ENCODE results near the gene CPD. TPM values are rescaled to one million over a fixed set of nuclear protein-coding genes. Genes with fewer than 3 reads are reported as not detected.
"Not testable (repeated sequence)": the region's sequence is repeated elsewhere in the genome, so short reads cannot be mapped to it uniquely, and the experiment has no call there.

Gene CPD
- total RNA-seq, 4 donors from 2014 or later: 38.5 to 112 (median 60.3) TPM

- DNase-seq (ENCODE audit: low spot score in 2 of 2): no peak
- Histone ChIP-seq H3K4me1 (no peaks in the 10 kb centered on the region), H3K36me3 (peaks cover 0 to 59% (median 0%) of the 10 kb centered on the region in 3 donors), H3K27me3 (no peaks in the 10 kb centered on the region), H3K4me3 (no peak overlapping the region), H3K9me3 (no peaks in the 10 kb centered on the region), H3K27ac (no peak overlapping the region)
- no peak for TF ChIP-seq EP300 (IDR thresholded peaks at IDR 0.05)
- no peak for TF ChIP-seq CTCF (IDR thresholded peaks at IDR 0.05)
- no peak for TF ChIP-seq POLR2A (IDR thresholded peaks at IDR 0.05)
Measured at GRCh38 chr17:30436729-30437128, 58.0 kb downstream of the CPD start.

DNA sequence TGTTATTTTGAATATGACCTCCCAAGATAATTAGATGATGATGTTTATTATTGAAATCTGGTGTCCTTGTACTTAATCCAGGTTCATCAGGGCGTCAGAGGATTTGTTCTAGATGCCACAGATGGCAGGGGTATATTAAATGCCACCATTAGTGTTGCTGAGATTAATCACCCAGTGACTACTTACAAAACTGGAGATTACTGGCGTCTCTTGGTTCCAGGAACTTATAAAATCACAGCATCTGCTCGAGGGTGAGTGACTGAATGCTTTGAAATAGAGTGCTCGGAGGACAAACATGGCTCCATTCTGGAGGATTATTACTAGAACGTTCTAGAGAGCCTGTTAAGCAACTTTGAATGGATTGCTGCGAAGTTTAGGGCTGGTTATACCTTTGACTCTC is 65.0 kb downstream of the CPD start:
- 88 to 90% methylated on average over 6 of the region's 6 CpGs for WGBS, 2 donors
- Histone ChIP-seq H3K36me3 (peaks cover 0 to 45% (median 0%) of the 10 kb centered on the region in 3 donors), H3K9me3 (no peaks in the 10 kb centered on the region), H3K4me1 (no peaks in the 10 kb centered on the region), H3K4me3 (no peak overlapping the region), H3K27ac (no peak overlapping the region), H3K27me3 (no peaks in the 10 kb centered on the region)
- no peak for TF ChIP-seq CTCF (IDR thresholded peaks at IDR 0.05)
- TF ChIP-seq EP300 (IDR thresholded peaks at IDR 0.05): no peak
- TF ChIP-seq POLR2A (IDR thresholded peaks at IDR 0.05): no peak
- DNase-seq (ENCODE audit: low spot score in 2 of 2): no peak

DNA sequence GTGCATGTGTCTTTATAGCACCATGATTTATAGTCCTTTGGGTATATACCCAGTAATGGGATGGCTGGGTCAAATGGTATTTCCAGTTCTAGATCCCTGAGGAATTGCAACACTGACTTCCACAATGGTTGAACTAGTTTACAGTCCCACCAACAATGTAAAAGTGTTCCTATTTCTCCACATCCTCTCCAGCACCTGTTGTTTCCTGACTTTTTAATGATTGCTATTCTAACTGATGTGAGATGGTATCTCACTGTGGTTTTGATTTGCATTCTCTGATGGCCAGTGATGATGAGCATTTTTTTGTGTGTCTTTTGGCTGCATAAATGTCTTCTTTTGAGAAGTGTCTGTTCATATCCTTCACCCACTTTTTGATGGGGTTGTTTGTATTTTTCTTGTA is 67.9 kb downstream of the CPD start:
- H3K4me1 ChIP-seq; H3K27ac ChIP-seq; H3K27me3 ChIP-seq; H3K4me3 ChIP-seq; DNase-seq (ENCODE audit: low spot score in 2 of 2); H3K9me3 ChIP-seq: not testable (repeated sequence)
- H3K36me3 ChIP-seq: peaks cover 0 to 56% (median 0%) of the 10 kb centered on the region in 3 donors

DNA sequence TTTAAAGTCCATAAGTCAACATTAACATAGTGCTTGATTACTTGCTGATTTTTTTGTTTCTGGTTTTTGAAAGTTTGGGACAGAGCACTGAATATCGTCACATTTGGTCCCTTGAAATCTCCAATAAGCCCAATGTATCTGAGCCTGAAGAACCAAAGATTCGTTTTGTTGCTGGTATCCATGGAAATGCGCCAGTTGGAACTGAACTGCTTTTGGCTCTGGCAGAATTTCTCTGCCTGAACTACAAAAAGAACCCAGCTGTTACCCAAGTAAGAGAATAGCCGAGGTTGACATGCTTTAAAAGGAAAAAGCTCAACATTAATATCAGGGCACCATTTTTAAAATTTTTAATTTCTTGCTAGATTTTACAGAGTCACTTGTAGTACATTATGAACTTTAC is 70.8 kb downstream of the CPD start:
- Histone ChIP-seq H3K4me1 (peaks cover 0 to 3% (median 1%) of the 10 kb centered on the region in 4 donors), H3K9me3 (no peaks in the 10 kb centered on the region), H3K36me3 (peaks cover 0 to 65% (median 2%) of the 10 kb centered on the region in 3 donors), H3K27me3 (no peaks in the 10 kb centered on the region), H3K27ac (no peak overlapping the region), H3K4me3 (no peak overlapping the region)
- no peak for DNase-seq (ENCODE audit: low spot score in 2 of 2)
- WGBS, 2 donors: 44 to 50% methylated on average over 4 of the region's 4 CpGs
- TF ChIP-seq CTCF (IDR thresholded peaks at IDR 0.05) (no peak), POLR2A (IDR thresholded peaks at IDR 0.05) (no peak), EP300 (IDR thresholded peaks at IDR 0.05) (no peak)

GRCh38 chr17:30450125-30451027 is 71.6 kb downstream of the CPD start:
- H3K4me3 ChIP-seq: no peak overlapping the region
- H3K4me1 ChIP-seq: peaks cover 0 to 3% (median 1%) of the 10 kb centered on the region in 4 donors
- no peaks in the 10 kb centered on the region for H3K27me3 ChIP-seq
- no peaks in the 10 kb centered on the region for H3K9me3 ChIP-seq
- DNase-seq (ENCODE audit: low spot score in 2 of 2): no peak
- H3K27ac ChIP-seq: no peak overlapping the region
- TF ChIP-seq EP300 (IDR thresholded peaks at IDR 0.05) (no peak), CTCF (IDR thresholded peaks at IDR 0.05) (no peak), POLR2A (IDR thresholded peaks at IDR 0.05) (no peak)
- peaks cover 0 to 65% (median 2%) of the 10 kb centered on the region in 3 donors for H3K36me3 ChIP-seq
- 90 to 92% methylated on average over 12 of the region's 12 CpGs for WGBS, 2 donors

Measured in tibial nerve (tissue), 4 donors.